OCI-LY1 (cell line): ENCODE measurements around the gene MYMK.
"Not testable (repeated sequence)": the region's sequence is repeated elsewhere in the genome, so short reads cannot be mapped to it uniquely, and the experiment has no call there.

Experiments
- H2AFZ ChIP-seq: fragments of 200-600 bp; sonication (generic), shearing (Covaris generic); 2 replicates; pipeline ENCODE4 v1.6.0; 2014; ENCODE audit warnings: antibody characterized with exemption, mild to moderate bottlenecking, low read length
- H3F3A ChIP-seq: fragments of 200-600 bp; sonication (generic), shearing (Covaris generic); 2 replicates; pipeline ENCODE4 v1.6.0; 2014; ENCODE audit warnings: mild to moderate bottlenecking, antibody characterized with exemption, low read length, moderate library complexity; ENCODE audit not compliant: insufficient read depth
- H3K27ac ChIP-seq: fragments of 200-600 bp; sonication (generic); 2 replicates; pipeline ENCODE4 v1.5.1; 2014; ENCODE audit warnings: low read length, mixed run types, mild to moderate bottlenecking, low read depth; ENCODE audit not compliant: poor library complexity, severe bottlenecking
- H3K27me3 ChIP-seq: fragments of 200-600 bp; sonication (generic); 2 replicates; pipeline ENCODE4 v1.6.0; 2014; ENCODE audit warnings: antibody characterized with exemption, mild to moderate bottlenecking, low read length, moderate library complexity; ENCODE audit not compliant: insufficient read depth
- H3K36me3 ChIP-seq: fragments of 200-600 bp; sonication (generic); 2 replicates; pipeline ENCODE4 v1.6.1; 2014; ENCODE audit warnings: mild to moderate bottlenecking, antibody characterized with exemption, low read length, moderate library complexity, mixed read lengths; ENCODE audit not compliant: insufficient read depth
- H3K4me1 ChIP-seq: fragments of 200-600 bp; sonication (generic); 2 replicates; pipeline ENCODE4 v1.5.1; 2014; ENCODE audit warnings: mild to moderate bottlenecking, low read length, moderate library complexity; ENCODE audit not compliant: insufficient read depth, severe bottlenecking
- H3K4me2 ChIP-seq: fragments of 200-600 bp; sonication (generic), shearing (Covaris generic); 2 replicates; pipeline ENCODE4 v1.6.1; 2014; ENCODE audit warnings: low read length
- H3K4me3 ChIP-seq: fragments of 200-600 bp; sonication (generic); 2 replicates; pipeline ENCODE4 v1.5.1; 2014; ENCODE audit warnings: low read length, low read depth, mild to moderate bottlenecking, mixed read lengths; ENCODE audit not compliant: poor library complexity, severe bottlenecking
- H3K79me2 ChIP-seq: fragments of 200-600 bp; shearing (Covaris generic); 2 replicates; pipeline ENCODE4 v1.6.1; 2016; ENCODE audit warnings: mixed run types, low read length, mixed read lengths; ENCODE audit not compliant: insufficient read depth
- H3K9ac ChIP-seq: fragments of 200-600 bp; sonication (generic), shearing (Covaris generic); 2 replicates; pipeline ENCODE4 v1.6.1; 2014; ENCODE audit warnings: mild to moderate bottlenecking, low read length, mixed read lengths
- H3K9me2 ChIP-seq: fragments of 200-600 bp; sonication (generic), shearing (Covaris generic); 2 replicates; pipeline ENCODE4 v1.6.1; 2014; ENCODE audit warnings: low read depth, mild to moderate bottlenecking, low read length, mixed read lengths
- H3K9me3 ChIP-seq: fragments of 200-600 bp; shearing (Covaris generic); 2 replicates; pipeline ENCODE4 v1.6.1; 2014; ENCODE audit warnings: low read length, mixed read lengths
- H4K20me1 ChIP-seq: fragments of 200-600 bp; sonication (generic), shearing (Covaris generic); 2 replicates; pipeline ENCODE4 v1.6.0; 2016; ENCODE audit warnings: mild to moderate bottlenecking, low read length; ENCODE audit not compliant: insufficient read depth
- CTCF ChIP-seq: fragments of 200-600 bp; sonication (generic), shearing (Covaris generic); IDR thresholded peaks from 2 replicates; pipeline ENCODE4 v1.5.1; 2017; ENCODE audit warnings: mild to moderate bottlenecking, antibody characterized with exemption, low read length, moderate library complexity, mixed read lengths
- EZH2 ChIP-seq: fragments of 200-600 bp; sonication (generic), shearing (Covaris generic); IDR thresholded peaks from 2 replicates; pipeline ENCODE4 v1.8.0; 2017; ENCODE audit warnings: borderline replicate concordance, mixed run types, mild to moderate bottlenecking, antibody characterized with exemption, low read length, moderate library complexity, mixed read lengths

The MYMK gene

GRCh38 chr9:133566817-133567216, 42.1 kb upstream of the MYMK start:
- Histone ChIP-seq H3K4me1 (no peaks in the 10 kb centered on the region), H3K36me3 (no peaks in the 10 kb centered on the region), H2AFZ (no peak overlapping the region), H3F3A (no peaks in the 10 kb centered on the region), H3K9me3 (no peaks in the 10 kb centered on the region), H3K4me2 (no peak overlapping the region), H3K79me2 (no peaks in the 10 kb centered on the region), H4K20me1 (no peaks in the 10 kb centered on the region), H3K9me2 (no peaks in the 10 kb centered on the region), H3K4me3 (no peak overlapping the region), H3K27ac (no peak overlapping the region), H3K9ac (no peak overlapping the region), H3K27me3 (peaks cover 5% of the 10 kb centered on the region; the same call in 1 of the 2 replicates)
- TF ChIP-seq EZH2 (no peak), CTCF (no peak)

- H3K4me2 ChIP-seq = no peak overlapping the region
- H3K4me1 ChIP-seq = no peaks in the 10 kb centered on the region
- H4K20me1 ChIP-seq = no peaks in the 10 kb centered on the region
- TF ChIP-seq EZH2 (no peak), CTCF (no peak)
- H3K27me3 ChIP-seq = peaks cover 5% of the 10 kb centered on the region; the same call in 1 of the 2 replicates
- no peak overlapping the region for H3K4me3 ChIP-seq
- no peak overlapping the region for H3K27ac ChIP-seq
- H3K79me2 ChIP-seq = no peaks in the 10 kb centered on the region
- H3K9me2 ChIP-seq = no peaks in the 10 kb centered on the region
- H2AFZ ChIP-seq = no peak overlapping the region
- H3K36me3 ChIP-seq = no peaks in the 10 kb centered on the region
- no peaks in the 10 kb centered on the region for H3F3A ChIP-seq
- H3K9ac ChIP-seq = no peak overlapping the region
- no peaks in the 10 kb centered on the region for H3K9me3 ChIP-seq
Observed at GRCh38 chr9:133566382-133566781, 41.6 kb upstream of the MYMK start.

GRCh38 chr9:133564451-133565116, 39.8 kb upstream of the MYMK start:
- H3K9ac ChIP-seq = no peak overlapping the region
- no peaks in the 10 kb centered on the region for H3K79me2 ChIP-seq
- H3K4me1 ChIP-seq = no peaks in the 10 kb centered on the region
- no peak overlapping the region for H3K27ac ChIP-seq
- no peaks in the 10 kb centered on the region for H4K20me1 ChIP-seq
- no peak overlapping the region for H3K4me3 ChIP-seq
- no peaks in the 10 kb centered on the region for H3K9me2 ChIP-seq
- no peak overlapping the region for H3K4me2 ChIP-seq
- H3K36me3 ChIP-seq = no peaks in the 10 kb centered on the region
- H2AFZ ChIP-seq = no peak overlapping the region
- H3K27me3 ChIP-seq = no peaks in the 10 kb centered on the region
- H3F3A ChIP-seq = no peaks in the 10 kb centered on the region
- no peaks in the 10 kb centered on the region for H3K9me3 ChIP-seq
- TF ChIP-seq CTCF = no peak
- no peak for TF ChIP-seq EZH2

- H3K4me3 ChIP-seq, H3K9me3 ChIP-seq, H3K79me2 ChIP-seq, H3K27ac ChIP-seq, H3K36me3 ChIP-seq, H3K4me2 ChIP-seq, H3K4me1 ChIP-seq, H3K27me3 ChIP-seq, H2AFZ ChIP-seq, H3F3A ChIP-seq, H3K9me2 ChIP-seq, H3K9ac ChIP-seq, H4K20me1 ChIP-seq: not testable (repeated sequence)
Observed at GRCh38 chr9:133563814-133564213, 39.1 kb upstream of the MYMK start.
